Epidermal melanocyte (primary cell): ENCODE measurements around the gene NR2E3.
"Not testable (repeated sequence)": the region's sequence is repeated elsewhere in the genome, so short reads cannot be mapped to it uniquely, and the experiment has no call there.

Source experiments
- DNase-seq: peaks from one replicate; pipeline ENCODE4 v3.0.0; 2011; ENCODE audit warnings: low spot score; ENCODE audit not compliant: insufficient read length

The NR2E3 gene

DNA sequence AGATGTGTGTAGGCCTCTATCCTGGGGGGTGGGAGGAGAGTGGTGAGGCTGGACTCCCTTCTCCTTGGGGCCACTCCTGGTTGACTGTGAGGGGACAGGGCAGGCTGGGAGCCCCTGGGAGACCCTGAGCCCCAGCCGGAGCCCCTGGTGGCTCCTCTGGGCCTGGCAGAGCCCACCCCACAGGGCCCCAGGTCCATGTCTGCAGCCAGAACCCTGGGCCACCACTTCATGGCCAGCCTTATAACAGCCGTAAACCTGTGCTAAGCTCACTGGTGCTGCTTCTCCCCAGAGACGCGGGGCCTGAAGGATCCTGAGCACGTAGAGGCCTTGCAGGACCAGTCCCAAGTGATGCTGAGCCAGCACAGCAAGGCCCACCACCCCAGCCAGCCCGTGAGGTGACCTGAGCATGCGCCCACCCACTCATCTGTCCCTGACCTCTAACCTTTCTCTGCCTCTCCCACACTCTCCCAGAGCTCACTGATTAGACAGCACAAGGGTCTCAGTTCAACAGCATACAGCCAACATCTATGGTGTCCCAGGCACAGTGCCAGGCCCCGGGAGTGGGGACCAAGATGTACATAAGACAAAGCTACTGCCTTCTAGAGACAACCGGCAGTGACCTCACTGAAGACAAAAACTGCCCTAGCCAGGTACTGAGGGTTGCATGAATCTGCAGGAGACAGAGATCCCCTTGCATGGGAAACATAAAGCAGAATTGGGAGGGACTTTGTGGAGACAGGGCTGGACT lies 3.5 kb downstream of the NR2E3 start:
- no peak for DNase-seq

DNA sequence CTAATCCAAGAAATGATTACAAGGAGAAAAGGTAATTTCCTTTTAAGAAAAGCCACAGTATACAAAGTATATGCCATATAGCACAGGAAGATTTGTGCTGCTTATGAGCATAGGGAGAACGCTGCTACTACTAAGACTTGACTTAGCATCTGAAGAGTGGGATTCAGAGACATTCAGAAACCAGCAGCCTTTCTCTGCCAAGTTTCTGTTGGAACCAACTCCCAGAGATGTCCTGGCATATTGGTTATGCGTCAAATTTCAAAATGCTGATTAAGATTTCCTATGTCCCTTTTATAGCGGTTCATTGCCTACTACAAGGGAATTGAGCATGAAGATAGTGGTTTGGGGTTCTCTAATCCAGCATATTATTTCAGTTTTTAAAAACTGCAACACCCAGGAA lies 4.9 kb downstream of the NR2E3 start:
- no peak for DNase-seq

- no peak for DNase-seq
Measured at GRCh38 chr15:71817351-71817750, 7.0 kb downstream of the NR2E3 start.

DNA sequence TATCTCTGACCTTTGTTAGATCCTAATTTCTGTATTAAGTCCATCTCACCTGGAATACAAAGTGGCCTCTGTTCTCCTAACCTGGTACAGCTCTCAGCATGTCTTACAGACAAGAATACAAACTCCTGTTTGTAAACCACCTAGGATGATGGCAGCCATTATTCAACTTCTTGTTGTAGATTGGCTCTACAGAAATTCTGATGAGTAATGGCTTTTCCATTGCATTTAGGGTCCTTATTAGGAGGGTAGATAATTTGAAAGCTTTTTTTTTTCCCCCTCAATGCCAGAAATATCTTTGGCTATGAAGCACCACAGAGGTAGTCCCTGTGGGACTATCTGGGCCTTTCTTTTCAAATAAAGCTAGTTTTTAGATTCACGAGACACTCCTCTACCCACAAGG lies 9.8 kb downstream of the NR2E3 start:
- no peak for DNase-seq

- DNase-seq, result no peak
Measured at GRCh38 chr15:71821547-71822129, 11.3 kb downstream of the NR2E3 start.

DNA sequence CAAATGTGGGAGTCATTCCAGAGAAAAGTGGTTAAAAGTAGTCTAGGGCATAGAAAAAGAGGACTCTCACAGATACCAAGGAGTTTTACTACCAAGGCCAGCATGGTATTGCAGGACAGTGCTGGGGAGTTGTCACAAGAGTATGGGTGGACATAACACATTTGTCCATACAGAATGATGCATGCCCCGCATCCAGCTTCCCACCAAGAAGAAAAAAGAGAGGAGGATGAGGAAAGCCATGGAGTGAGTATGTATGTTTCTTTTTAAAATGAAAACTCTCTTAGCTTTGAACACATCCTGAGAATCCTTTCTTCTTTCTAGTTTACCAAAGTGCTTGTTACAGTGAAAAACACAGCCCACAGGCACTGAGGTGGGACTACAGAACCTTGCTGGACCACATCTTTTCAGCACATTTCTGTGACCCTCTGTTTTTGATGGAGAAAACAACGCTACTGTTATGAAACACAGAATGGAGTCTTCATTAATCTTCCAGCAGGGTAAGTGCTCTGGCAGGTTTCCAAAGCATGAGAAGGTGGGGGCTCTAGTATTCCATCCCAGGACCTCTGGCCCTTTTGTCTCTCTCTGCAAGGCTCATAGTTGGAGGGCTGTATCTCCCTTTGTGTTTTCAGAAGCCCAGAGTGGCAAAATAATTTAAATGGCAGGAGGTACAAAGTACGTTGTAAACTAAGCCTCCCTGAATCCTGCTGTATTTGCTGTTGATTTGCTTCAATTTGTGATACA lies 12.7 kb downstream of the NR2E3 start:
- no peak for DNase-seq

DNA sequence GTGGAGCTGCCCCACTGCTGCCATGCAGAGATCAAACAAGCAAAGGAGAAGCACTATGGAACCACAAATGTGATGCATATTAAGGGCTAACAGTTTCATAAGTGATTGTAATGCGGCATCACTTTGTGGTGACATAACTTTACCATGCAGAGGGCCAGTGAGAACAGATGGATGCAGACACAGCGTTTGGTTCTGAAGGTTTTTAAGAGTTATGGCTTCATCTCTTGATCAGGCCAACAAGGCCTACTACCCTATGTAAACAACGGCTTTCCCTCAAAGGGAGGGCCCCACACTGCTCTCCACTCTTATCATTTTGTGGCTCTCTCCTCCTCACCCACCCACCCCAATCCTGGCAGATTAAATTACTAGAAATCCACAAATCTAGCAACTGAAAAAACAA lies 13.4 kb downstream of the NR2E3 start:
- no peak for DNase-seq

- DNase-seq, result no peak
Measured at GRCh38 chr15:71825021-71825730, 14.8 kb downstream of the NR2E3 start.

GRCh38 chr15:71826196-71826595 lies 15.8 kb downstream of the NR2E3 start:
- DNase-seq, result no peak

DNA sequence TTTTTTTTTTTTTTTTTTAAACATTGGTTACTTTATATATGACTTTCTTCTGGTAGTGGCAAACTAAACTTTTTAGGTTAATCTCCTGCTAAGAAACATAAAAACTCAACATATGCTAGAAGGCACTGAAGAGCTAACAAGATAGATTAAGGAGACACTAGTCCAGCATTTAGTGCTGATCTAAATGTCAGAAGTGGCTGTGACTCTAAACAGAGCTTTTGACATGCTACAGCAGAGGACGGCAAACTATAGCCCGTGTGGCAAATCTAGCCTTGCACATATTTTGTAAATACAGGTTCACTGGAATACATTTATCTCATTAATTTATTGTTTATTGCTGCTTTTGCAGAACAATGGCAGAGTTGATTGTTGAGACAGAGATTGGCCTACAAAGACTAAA lies 20.6 kb downstream of the NR2E3 start:
- DNase-seq, result no peak

DNA sequence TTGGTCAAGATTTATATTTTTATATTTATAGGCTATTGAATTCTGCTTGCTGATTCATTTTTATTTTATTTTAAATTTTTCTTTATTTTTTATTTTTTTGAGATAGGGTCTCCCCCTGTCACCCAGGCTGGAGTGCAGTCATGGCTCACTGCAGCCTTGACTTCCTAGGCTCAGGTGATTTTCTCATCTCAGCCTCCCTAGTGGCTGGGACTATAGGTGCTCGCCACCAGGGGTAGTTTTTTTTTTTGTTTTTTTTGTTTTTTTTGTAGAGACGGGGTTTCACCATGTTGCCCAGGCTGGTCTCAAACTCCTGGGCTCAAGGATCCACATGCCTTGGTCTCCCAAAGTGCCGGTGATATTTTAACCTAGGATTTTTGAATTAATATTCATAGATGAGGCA lies 31.2 kb downstream of the NR2E3 start:
- DNase-seq, result no peak

DNA sequence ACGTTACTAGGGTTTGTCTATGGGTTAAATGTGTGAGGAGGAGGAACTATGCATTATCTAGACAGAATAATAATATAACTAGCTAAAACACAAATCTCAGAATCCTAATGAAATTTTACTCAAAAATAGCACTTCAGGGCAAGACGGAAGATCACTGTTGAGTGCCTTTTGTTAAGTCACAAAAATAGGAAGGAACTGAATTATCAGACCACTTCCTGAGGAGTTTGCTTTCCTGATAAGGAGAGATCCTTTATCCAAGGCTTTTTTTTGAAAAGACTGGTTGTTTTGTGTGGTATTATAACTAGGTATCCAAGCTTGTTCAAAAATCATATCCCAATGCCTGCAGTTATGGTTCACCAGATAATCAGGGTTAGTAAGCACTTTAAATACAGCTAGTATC lies 34.6 kb downstream of the NR2E3 start:
- DNase-seq, result no peak

DNA sequence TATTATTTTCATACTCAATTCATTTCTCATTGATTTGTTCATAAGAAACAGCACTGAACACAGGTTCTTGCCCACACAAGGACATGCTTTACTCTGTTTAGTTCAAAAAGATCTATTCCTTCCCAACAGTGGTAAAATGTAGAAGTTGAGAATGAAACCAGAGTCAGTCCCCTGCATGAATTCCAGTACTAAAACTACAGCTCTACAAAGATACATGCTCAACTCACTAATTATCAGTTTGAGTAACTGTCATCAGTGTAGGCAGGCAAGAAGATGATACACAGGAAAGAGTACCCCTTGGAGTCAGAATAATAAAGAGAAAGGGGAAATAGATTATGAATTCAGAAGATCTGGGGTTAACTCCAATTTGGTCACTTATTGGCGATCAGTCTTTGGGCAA lies 43.2 kb downstream of the NR2E3 start:
- DNase-seq, result no peak

- DNase-seq, result not testable (repeated sequence)
Measured at GRCh38 chr15:71858232-71858631, 47.9 kb downstream of the NR2E3 start.
